ENCODE measurements around the gene LGALS9B.
"Not testable (repeated sequence)": the region's sequence is repeated elsewhere in the genome, so short reads cannot be mapped to it uniquely, and the experiment has no call there.

Gene LGALS9B

DNA sequence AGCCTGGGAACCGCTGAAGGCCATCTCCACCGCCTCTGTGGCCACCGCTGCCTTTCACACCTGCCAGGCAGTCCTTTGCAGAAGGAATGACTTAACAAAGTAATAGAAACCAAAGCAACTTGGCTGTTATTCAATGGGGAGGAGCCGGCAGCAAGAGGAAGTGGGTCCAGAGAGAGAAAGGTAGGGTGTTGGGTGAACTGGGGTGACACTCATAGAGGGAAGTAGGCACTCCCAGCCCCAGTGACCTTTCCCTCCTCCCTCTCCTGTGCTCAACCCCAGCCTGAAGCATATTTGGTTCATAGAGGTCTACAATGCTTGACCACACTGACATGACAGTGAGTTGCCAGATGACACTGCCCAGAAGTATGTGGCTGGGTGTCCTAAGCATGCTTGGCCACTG is at the start of gene LGALS9B:
Gene LGALS9B (minus strand): TSS at position 93 of the 400 bp plus-strand sequence. CDS start 69 bp downstream, at position 24.
- DNase-seq = not testable (repeated sequence)

DNA sequence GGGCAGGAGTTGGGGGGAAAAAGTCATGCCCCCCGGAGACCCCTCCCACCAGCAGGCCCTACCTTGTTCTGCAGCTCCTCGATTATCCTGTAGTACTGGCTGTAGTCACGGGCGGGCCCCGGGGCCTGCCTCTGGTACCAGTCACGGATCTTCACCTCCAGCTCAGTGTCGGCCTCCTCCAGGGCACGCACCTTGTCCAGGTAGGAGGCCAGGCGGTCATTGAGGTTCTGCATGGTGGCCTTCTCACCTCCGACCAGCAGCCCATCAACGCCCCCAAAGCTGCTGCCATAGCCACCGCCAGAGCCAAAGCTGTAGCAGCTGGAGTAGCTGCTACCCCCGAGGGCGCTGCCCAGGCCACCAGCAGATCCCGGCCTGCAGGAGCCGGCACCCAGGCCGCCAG is 49.6 kb upstream of the LGALS9B start:
- DNase-seq = not testable (repeated sequence)

GRCh38 chr17:20515099-20515498 is 47.8 kb upstream of the LGALS9B start:
- DNase-seq = not testable (repeated sequence)

- not testable (repeated sequence) for DNase-seq
Measured at GRCh38 chr17:20513539-20513938, 46.2 kb upstream of the LGALS9B start.

DNA sequence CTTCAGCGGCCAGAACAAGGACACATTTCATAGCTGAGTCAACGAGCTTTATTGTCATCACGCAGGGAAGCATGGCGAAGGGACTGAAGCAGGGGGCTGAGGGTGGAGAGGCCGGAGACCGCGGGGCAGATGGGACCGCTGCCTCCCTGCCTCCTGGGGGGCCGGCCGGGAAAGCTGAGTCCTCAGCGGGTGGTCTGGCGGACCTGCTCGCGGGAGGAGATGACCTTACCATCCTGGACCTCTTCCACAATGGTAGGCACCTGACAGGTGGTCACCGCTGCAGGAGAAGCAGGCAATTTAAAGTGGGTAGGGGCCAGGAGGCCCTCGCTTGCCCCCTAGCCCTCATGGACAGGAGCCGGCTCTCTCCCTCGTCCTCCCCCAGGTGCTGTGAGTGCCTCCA is 45.0 kb upstream of the LGALS9B start:
- DNase-seq = not testable (repeated sequence)

DNA sequence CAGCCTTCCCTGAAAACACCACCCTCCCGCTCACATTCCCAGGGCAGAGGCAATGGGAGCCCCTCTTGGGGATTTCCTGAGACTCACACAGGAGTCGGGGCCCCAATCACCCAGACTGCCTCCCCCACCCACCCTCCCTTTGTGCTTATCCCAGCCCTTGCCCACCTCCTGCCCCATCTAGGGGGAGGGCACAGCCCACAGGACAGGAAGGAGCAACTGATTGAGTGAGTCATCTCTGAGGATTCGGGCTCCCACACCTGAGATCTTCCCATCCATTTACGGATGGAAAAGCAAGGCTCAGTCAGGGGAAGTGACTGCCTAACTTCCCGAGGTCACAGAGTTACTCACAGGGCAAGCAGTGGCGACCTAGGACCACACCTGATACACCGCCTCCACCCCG is 44.4 kb upstream of the LGALS9B start:
- DNase-seq = not testable (repeated sequence)

DNA sequence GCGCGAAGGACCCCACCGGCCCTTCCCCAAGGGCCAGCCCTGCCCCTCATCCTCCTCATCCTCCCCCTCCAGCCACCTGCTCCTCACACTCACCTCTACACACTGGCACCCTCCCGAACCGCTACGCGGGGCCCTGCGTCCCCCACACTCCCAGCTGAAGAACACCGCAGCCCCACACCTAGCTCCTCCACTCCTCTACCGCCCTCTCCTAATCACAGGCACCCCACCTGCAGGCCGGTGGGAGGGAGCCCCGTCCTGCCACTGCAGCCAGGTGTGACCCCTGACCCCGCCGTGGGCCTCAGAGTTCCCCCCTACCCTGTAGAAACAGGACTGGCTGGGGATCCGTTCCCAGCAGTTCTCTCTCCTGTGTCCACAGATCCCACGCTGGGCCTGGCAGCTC is 38.0 kb upstream of the LGALS9B start:
- DNase-seq = not testable (repeated sequence)

GRCh38 chr17:20504388-20505066 is 37.2 kb upstream of the LGALS9B start:
- not testable (repeated sequence) for DNase-seq

- DNase-seq = not testable (repeated sequence)
Measured at GRCh38 chr17:20501896-20502295, 34.6 kb upstream of the LGALS9B start.

- not testable (repeated sequence) for DNase-seq
Measured at GRCh38 chr17:20500346-20500745, 33.0 kb upstream of the LGALS9B start.

DNA sequence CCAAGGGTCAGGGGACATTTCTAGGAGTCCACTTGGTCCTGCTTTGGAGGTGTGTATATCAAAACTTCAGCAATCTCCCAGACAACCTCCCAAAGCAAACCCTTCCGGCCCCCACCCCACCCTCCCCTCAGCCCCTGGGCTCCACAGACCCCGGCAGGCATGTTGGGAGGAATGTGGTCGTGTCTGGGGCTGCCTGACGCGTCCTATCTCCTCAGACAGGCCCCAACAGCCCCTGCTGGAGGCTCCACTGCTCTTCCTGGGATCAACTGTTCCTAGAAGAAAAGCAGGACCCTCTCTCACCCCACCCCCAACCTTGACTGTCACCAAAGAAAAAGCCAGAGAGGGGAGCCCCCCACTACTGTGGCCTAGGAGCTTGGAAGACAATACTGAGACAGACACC is 28.1 kb upstream of the LGALS9B start:
- DNase-seq = not testable (repeated sequence)

DNA sequence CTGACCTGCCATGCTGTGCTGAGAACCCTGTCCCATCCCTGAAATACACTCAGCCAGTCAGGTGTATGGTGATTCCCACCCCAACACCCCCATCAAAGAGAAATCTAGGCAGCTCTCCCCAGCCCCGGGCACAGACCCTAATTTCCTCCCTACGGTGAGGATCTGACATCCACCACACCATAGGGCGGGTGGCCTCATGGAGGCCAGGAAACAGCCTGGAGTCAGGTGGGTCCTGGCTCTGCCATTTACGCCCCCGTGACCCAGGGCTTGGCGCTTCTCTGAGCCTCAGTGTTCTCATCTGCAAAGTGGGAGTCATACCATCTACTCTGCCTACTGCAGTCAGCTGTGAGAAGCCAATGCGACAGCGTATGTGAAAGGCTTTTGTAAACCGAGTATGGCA is 27.4 kb upstream of the LGALS9B start:
- not testable (repeated sequence) for DNase-seq

DNA sequence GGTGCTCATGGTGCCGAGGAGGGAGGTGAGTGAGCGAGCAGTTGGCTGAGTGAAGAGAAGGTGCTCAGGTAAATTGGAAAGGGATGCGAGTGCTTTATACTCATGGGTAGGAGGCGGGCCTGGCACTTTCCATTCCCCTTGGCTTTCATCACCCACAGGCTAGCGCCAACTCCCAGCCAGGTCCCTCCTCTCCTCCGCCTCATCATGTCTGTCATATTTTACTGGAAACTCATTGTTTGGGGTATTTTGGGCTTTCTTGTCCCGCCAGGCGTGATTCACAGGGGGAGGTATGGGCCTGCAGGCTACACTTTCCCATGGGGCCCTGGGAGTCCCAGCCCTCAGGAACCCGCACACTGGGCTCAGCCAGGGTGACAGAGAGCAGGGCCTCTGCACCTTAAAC is 26.8 kb upstream of the LGALS9B start:
- DNase-seq = not testable (repeated sequence)

DNA sequence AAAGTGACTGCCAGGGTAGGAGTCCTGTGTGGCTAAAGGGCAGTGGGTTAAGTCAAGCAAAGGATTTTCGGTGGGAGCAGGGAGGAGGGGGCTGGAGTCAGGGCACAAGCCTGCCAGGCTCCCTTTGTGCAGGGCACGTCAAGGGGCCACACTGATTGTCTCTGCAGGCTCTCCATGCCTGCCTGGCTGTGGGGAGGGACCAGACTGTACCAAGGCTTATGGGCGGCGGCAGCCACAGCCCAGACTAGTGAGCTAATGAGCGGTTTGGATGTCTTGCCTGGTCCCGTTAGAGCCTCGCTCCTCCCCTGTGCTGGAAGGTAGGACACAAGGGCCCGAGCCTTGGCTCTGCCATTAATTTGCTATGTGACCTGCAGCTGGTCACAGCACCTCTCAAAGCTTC is 25.6 kb upstream of the LGALS9B start:
- DNase-seq = not testable (repeated sequence)

- not testable (repeated sequence) for DNase-seq
Measured at GRCh38 chr17:20492099-20492498, 24.8 kb upstream of the LGALS9B start.

- not testable (repeated sequence) for DNase-seq
Measured at GRCh38 chr17:20484930-20485329, 17.6 kb upstream of the LGALS9B start.

GRCh38 chr17:20479889-20480591 is 12.7 kb upstream of the LGALS9B start:
- DNase-seq = not testable (repeated sequence)

DNA sequence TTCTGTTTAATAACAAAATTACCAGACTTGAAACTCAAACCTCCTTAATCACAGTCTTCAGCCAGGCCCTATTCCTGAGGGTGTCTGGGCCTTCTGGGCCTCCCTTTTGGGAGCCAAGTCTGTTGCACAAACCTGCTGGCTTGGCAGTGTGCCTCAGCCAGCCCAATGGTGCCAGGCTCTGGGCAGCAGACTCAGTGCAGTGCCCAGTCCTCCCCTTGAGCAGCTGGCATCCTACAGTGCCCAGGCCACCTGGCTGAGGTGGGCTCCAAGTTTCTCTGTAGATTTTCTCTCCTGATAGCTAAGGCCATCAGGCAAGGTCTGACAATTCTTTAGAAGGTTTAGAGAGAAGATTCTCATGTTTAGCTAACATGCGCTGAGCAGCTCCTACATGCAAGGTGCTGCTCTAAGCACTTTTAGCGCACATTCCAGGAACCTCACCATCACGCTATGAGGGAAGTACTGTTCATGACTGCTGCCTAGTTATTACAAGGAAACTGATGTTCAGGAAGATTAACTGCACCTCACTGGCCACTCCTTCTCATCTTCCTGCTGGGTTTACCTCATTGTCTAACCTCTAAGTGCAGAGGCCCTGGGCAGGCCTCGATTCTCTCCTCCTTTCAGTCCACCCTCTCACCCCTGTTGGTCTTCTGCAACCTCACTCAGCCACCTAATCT is 10.2 kb upstream of the LGALS9B start:
- DNase-seq = not testable (repeated sequence)

DNA sequence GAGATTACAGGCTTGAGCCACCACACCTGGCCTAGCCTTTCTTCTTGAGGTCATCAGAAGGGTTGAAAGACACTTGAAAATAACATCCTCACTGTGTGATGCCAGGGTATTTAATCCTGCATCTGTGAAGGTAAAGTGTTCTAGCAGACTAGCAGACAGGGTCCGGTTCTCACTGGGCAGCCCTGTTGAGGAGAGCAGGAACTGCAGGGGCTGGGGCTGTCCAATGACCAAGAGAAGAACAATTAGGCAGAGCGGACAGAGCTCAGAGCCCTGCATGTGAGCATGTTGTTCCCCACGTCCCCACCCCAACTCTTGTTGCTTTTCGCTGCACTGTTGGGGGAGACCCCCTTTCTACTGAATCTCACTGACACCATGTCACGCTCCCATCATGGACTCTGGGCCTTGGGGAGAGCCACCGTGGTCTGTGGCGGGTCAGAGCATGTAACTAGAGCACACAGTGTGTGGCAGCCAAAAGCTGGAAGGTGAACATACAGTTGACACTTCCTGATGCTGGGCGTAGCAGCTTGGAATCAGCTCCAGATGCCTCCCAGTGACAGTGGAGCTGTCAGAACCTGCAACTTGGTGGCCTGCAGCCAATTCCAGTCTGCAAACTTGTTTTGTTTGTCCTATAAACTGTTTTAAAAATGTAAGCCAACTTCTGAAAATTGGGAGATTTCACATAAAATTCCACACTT is 7.9 kb upstream of the LGALS9B start:
- not testable (repeated sequence) for DNase-seq

- not testable (repeated sequence) for DNase-seq
Measured at GRCh38 chr17:20474081-20474480, 6.7 kb upstream of the LGALS9B start.

- not testable (repeated sequence) for DNase-seq
Measured at GRCh38 chr17:20469946-20470345, 2.6 kb upstream of the LGALS9B start.

- not testable (repeated sequence) for DNase-seq
Measured at GRCh38 chr17:20469107-20469506, 1.8 kb upstream of the LGALS9B start.

GRCh38 chr17:20466999-20467398 is 340 bp downstream of the LGALS9B start:
- DNase-seq = not testable (repeated sequence)

All from NCI-H1092 treated with DMSO at 0.1 percent for 48 hours (cell line).